Erythroblast (primary cell): ENCODE results near the gene PARL.
A peak's percentile ranks its signal among the peaks of the same experiment; 100 is the strongest.
"Not testable (repeated sequence)": the region's sequence is repeated elsewhere in the genome, so short reads cannot be mapped to it uniquely, and the experiment has no call there.

ENCODE experiments used
- DNase-seq, 2 experiments: peaks; one replicate each; lab custom pipeline; 2025; lab: John Stamatoyannopoulos, UW
- GATA1 ChIP-seq: IDR thresholded peaks from 2 replicates; pipeline ENCODE4 v1.6.1; 2011; ENCODE audit warnings: low read depth, mild to moderate bottlenecking, control low read depth, low read length, moderate library complexity
- POLR2A ChIP-seq: IDR thresholded peaks from 2 replicates; pipeline ENCODE4 v1.6.1; 2011; ENCODE audit warnings: mild to moderate bottlenecking, low read length

Gene PARL

GRCh38 chr3:183789826-183790225 is 94.9 kb downstream of the PARL start:
- no peak for DNase-seq
- no peak for TF ChIP-seq GATA1
- TF ChIP-seq POLR2A, result no peak

- not testable (repeated sequence) for DNase-seq
Observed at GRCh38 chr3:183784503-183784902, 100.2 kb downstream of the PARL start.

GRCh38 chr3:183782576-183783276 is 102.0 kb downstream of the PARL start:
- TF ChIP-seq GATA1 (no peak), POLR2A (no peak)
- no peak for DNase-seq

- TF ChIP-seq POLR2A (no peak), GATA1 (no peak)
- DNase-seq, result no peak
Observed at GRCh38 chr3:183781246-183781645, 103.4 kb downstream of the PARL start.

GRCh38 chr3:183779896-183780465 is 104.7 kb downstream of the PARL start:
- TF ChIP-seq GATA1, result no peak
- no peak for TF ChIP-seq POLR2A
- DNase-seq, result peak in 1 of 2 experiments; percentile 25
